HepG2 (cell line): ENCODE measurements around the gene TXN. TPM values are rescaled to one million over a fixed set of nuclear protein-coding genes. Genes with fewer than 3 reads are reported as not detected.
A peak's percentile ranks its signal among the peaks of the same experiment; 100 is the strongest.

Source experiments
- AGO1 ChIP-seq: fragments of 200-400 bp; formaldehyde crosslinking; IDR thresholded peaks from 2 replicates; pipeline ENCODE4 v1.6.1; 2017; ENCODE audit warnings: mild to moderate bottlenecking, low read depth, low read length, moderate library complexity; ENCODE audit not compliant: poor library complexity, severe bottlenecking
- ELF4 ChIP-seq: sonication (generic); formaldehyde crosslinking; IDR thresholded peaks from 2 replicates; pipeline ENCODE4 v1.5.0; 2020; ENCODE audit warnings: missing genetic modification reagents, mild to moderate bottlenecking, moderate library complexity, borderline replicate concordance
- HMGXB4 ChIP-seq, 2 experiments: sonication (generic) in 1 of 2; formaldehyde crosslinking in 1 of 2; IDR thresholded peaks; 2 replicates each; pipeline versions ENCODE4 v1.4.0 to v1.6.1; 2018 to 2020; ENCODE audit warnings: missing genetic modification reagents in 2 of 2, borderline replicate concordance in 1 of 2, low read depth in 1 of 2, mild to moderate bottlenecking in 1 of 2, missing biosample characterization in 1 of 2
- MYC ChIP-seq: sonication (generic); formaldehyde crosslinking; IDR thresholded peaks from 2 replicates; pipeline ENCODE4 v1.9.0; 2021; ENCODE audit warnings: missing genetic modification reagents, borderline replicate concordance
- NR2F1 ChIP-seq, 2 experiments: fragments of 450-650 bp in 1 of 2; formaldehyde crosslinking in 1 of 2; IDR thresholded peaks; 2 replicates each; pipeline versions ENCODE4 v1.5.0 to v1.6.1; 2016 to 2020; ENCODE audit warnings: mild to moderate bottlenecking in 1 of 2, missing compliant biosample characterization in 1 of 2, missing genetic modification reagents in 1 of 2, moderate library complexity in 1 of 2
- PBX3 ChIP-seq: sonication (generic); formaldehyde crosslinking; IDR thresholded peaks from 2 replicates; pipeline ENCODE4 v1.8.1; 2023; ENCODE audit warnings: missing genetic modification reagents, inconsistent platforms, borderline replicate concordance
- RBM39 ChIP-seq: fragments of 200-400 bp; formaldehyde crosslinking; IDR thresholded peaks from one replicate; pipeline ENCODE4 v1.6.1; 2018; ENCODE audit warnings: antibody characterized with exemption, mild to moderate bottlenecking, low read depth, low read length; ENCODE audit not compliant: poor library complexity, severe bottlenecking
- TFDP1 ChIP-seq: IDR thresholded peaks from 2 replicates; pipeline ENCODE4 v1.6.1; 2016; ENCODE audit warnings: missing compliant biosample characterization, missing genetic modification reagents, borderline replicate concordance
- YY1 ChIP-seq: IDR thresholded peaks from 2 replicates; pipeline ENCODE4 v1.6.1; 2011; ENCODE audit warnings: low read length, low read depth, moderate library complexity, mild to moderate bottlenecking; ENCODE audit not compliant: insufficient read depth, insufficient replicate concordance
- ZFX ChIP-seq: sonication (generic); formaldehyde crosslinking; IDR thresholded peaks from 2 replicates; pipeline ENCODE4 v1.4.0; 2020; ENCODE audit warnings: mild to moderate bottlenecking, low read depth, missing genetic modification reagents, moderate library complexity
- ZNF33A ChIP-seq: sonication (generic); formaldehyde crosslinking; IDR thresholded peaks from 2 replicates; pipeline ENCODE4 v1.5.1; 2020; ENCODE audit warnings: missing genetic modification reagents, mild to moderate bottlenecking, moderate library complexity, borderline replicate concordance
- ZNF350 ChIP-seq: sonication (generic); formaldehyde crosslinking; IDR thresholded peaks from 2 replicates; pipeline ENCODE4 v1.4.0; 2020; ENCODE audit warnings: mild to moderate bottlenecking, low read depth, missing genetic modification reagents, borderline replicate concordance
- ZNF703 ChIP-seq: sonication (generic); formaldehyde crosslinking; IDR thresholded peaks from 2 replicates; pipeline ENCODE4 v1.5.1; 2020; ENCODE audit warnings: missing genetic modification reagents, mild to moderate bottlenecking, moderate library complexity, borderline replicate concordance
- ZNF777 ChIP-seq: sonication (generic); formaldehyde crosslinking; IDR thresholded peaks from 2 replicates; pipeline ENCODE4 v1.4.0; 2020; ENCODE audit warnings: missing genetic modification reagents
- ZNF792 ChIP-seq: IDR thresholded peaks from 2 replicates; pipeline ENCODE4 v1.6.1; 2016
- ZNF883 ChIP-seq: sonication (generic); formaldehyde crosslinking; IDR thresholded peaks from 2 replicates; pipeline ENCODE4 v1.5.1; 2020; ENCODE audit warnings: mild to moderate bottlenecking, missing genetic modification reagents; ENCODE audit errors: not compliant biosample characterization
- polyA plus RNA-seq, 8 experiments: library from polyadenylated mRNA; depleted of rRNA in 3 of 8; stranded (reverse) in 7 of 8; unstranded in 1 of 8; fragments of >200 nt; fragmentation: Illumina TruSeq in 4 of 8; extraction: Trizol in 4 of 8; gene quantifications; 2 replicates each; pipeline versions ENCODE4 v1.2.1 to v1.2.3, GENCODE V29; 2011 to 2016; ENCODE audit warnings: low read depth in 4 of 8, missing spikeins in 1 of 8, mixed read lengths in 1 of 8; ENCODE audit not compliant: insufficient read depth in 1 of 8
- total RNA-seq, 5 experiments: library from RNA; depleted of rRNA; stranded (reverse); fragments of >200 nt; fragmentation: Illumina TruSeq; extraction: Trizol; gene quantifications; 2 replicates each; pipeline ENCODE4 v1.2.3, GENCODE V29; 2016; ENCODE audit warnings: low read depth in 1 of 5

TXN gene
- total and polyA plus RNA-seq, 2 of the 13 experiments (the other 11 are each of a cell fraction or from before 2014, with no cell fraction given) = 364 to 470 TPM

GRCh38 chr9:110255463-110256379, 586 bp downstream of the TXN start (continued):
- TF ChIP-seq ZNF703 = 0 out of 2 replicates have a peak, but pooled peaks have one; percentile 4
- peak; percentile 20; the same call in 1 of the 2 replicates for TF ChIP-seq TFDP1 (CRISPR knock-in tag)
- peak; percentile 29; the same call in 1 of the 2 replicates for TF ChIP-seq ZNF350 (CRISPR knock-in tag)
- no peak for TF ChIP-seq ZNF33A (CRISPR knock-in tag)
- TF ChIP-seq MYC (CRISPR knock-in tag) = peak; percentile 78
- peak; percentile 82 for TF ChIP-seq ZNF777 (CRISPR knock-in tag)
- peak in 1 of 2 experiments; percentile 77; a peak in 2 of 4 replicates for TF ChIP-seq HMGXB4 (CRISPR knock-in tag; IDR thresholded peaks at IDR 0.05; ENCODE audit: borderline replicate concordance in 1 of 2, low read depth in 1 of 2)
- peak; percentile 12 for TF ChIP-seq YY1
- no peak for TF ChIP-seq NR2F1 (CRISPR knock-in tag; IDR thresholded peaks at IDR 0.05)
- TF ChIP-seq ZNF883 (CRISPR knock-in tag) = peak; percentile 20
- TF ChIP-seq PBX3 (CRISPR knock-in tag) = no peak
- TF ChIP-seq RBM39 = no peak
- TF ChIP-seq ZFX (CRISPR knock-in tag) = peak; percentile 85
- no peak for TF ChIP-seq ELF4 (CRISPR knock-in tag)
- TF ChIP-seq AGO1 = peak; percentile 87
- 0 out of 2 replicates have a peak, but pooled peaks have one; percentile 20 for TF ChIP-seq ZNF792 (CRISPR knock-in tag)
